Measurements from ENCODE around the gene ELL.

DNA sequence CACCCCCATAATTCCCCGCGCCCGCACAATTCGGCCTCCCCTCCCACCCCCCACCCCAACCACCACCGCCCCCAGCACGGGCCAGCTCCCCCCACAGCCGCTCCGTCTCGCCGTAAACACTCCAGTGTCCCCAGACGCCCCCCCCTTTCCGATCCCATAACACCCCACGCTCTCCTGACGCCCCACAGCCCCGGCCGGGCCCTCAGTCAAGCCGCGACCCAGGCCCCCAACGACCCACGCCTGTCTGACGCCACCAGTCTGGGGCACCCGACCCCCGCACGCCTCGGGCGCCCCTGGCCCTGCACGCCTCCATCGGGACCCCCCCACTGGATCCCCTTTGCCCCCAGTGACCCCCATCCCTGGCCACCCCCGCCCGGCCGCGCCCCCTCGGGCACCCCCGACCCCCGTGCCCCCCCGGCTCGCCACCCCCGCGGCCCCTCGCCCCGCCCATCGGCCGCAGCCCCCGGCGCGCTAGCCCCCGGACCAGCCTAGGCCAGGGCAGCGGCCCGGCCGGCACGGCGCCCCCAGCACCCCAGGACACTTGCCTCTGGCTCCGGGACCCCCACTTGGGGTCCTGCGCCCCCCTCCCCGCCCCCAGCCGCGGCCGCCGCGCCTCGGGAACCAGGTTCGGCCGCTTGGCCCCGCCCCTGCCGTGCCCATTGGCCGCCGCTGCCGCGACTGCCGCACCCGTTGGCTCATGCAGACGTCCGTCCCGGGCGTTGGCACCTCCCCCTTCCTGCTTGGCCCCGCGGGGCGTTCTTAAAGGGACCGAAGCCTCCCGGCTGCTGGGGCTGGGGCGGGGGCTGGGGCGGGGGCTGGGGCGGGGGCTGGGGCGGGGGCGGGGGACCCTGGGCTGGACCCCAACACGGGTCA is 21.3 kb upstream of the ELL start, which contains the start of gene FKBP8:
- TF ChIP-seq NFIC (IDR thresholded peaks at IDR 0.05) (no peak), TAF1 (IDR thresholded peaks at IDR 0.05; ENCODE audit: low read depth) (0 out of 2 replicates have a peak, but pooled peaks have one; percentile 22)

Measured in Ishikawa (cell line).